ENCODE results near the gene MEGF6. TPM values are rescaled to one million over a fixed set of nuclear protein-coding genes. Genes with fewer than 3 reads are reported as not detected.

Gene MEGF6
- total and polyA plus RNA-seq, 12 donors = 0.15 to 29.2 (median 8.2) TPM

DNA sequence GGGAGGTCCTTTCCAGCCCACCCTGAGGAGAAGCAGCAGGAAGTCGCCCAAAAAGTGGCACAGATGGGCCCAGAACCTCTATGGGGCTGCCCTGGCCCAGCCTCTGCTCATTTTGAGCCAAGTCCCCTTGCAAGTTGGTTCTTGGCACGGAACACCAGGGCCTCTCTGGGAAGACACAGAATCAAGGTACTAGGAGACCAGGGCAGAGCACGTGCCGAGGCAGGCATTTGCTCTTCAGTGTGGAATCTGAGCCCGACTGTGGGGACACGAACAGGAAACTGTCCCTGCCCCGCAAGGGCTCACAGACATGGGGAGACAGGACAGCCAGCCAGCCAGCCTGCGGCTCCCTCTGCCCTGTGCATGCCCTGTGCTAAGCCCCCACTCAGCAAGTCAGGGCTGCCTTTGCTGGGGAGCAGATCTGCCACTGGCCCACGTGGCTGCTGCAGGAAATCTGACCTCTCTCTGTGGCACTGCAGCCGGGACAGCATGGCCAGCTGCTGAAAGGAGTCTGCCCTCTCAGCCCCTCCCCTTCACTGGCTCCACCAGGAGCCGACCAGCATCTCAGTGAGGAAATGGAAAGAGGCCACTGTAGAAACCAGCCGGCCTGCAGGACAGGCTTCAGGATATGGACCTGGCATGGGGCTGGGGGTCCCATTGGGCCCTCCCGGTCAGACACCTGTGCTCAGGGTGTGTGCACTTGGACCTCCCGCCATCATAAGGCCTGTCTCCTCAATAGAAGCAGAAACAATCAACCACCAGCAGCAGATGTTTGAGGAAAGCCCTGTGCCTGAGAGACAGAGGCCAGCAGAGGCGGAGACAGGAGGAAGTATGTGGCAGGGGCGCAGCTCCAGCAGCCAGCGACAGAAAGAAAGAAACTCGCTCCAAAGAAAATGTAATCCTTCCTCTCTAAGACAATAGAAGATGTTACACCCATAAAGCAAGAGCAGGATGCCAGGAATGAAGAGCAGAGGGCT lies 153.1 kb downstream of the MEGF6 start:
- H3K4me1 ChIP-seq (replicated peaks in 1 of 2) = peaks cover 6 to 10% of the 10 kb centered on the region in 2 donors
- WGBS, 4 donors = 63 to 75% (median 66%) methylated on average over 13 to 18 of the region's 18 CpGs

DNA sequence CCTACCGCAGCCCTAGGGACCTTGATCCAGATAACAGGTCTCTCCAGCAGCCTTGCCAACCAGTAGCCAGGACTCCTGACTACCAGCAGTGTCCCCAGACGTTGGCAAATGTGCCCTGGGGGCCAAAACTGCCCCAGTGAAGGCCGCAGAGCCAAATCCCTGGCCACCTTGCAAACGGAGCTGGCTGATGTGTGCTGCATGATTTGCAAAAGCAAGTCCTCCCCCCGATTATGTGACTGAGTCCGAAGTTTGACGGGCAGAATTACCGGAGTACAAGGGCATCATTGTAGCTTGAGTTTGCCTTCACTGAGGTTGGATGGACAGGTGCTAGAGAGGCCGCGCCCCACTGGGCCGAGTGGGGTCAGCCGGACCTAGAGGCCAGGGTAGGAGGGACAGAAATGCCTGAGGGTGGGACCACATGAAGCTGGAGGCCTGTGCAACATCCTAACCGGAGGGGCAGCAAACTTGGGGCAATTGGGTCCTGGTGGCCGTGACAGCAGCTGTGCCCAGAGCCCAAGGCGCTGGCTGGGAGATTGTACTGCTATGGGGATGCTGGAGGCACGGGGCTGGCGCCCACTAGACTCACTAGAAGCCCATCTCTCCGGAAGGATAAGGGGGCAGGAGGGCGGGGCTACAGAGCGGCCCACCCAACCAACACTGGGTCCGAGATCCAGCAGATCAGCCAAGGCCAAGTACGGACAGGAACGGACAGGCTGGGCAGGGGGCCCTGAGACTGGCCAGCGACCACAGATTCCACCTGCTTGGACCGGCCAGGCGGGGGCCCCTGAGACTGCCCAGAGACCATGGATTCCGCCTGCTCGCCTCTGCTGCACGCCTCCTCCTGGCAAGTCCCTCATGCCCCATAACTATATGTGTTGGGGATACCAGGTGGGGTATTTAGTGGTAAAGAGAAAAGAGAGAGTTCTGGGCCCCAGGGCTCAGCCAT lies 154.1 kb downstream of the MEGF6 start:
- no peak overlapping the region for H3K4me3 ChIP-seq
- no peak overlapping the region for H3K27ac ChIP-seq
- intact Hi-C loops (cut with DNase I) = no loop called here
- WGBS, 4 donors = 75 to 86% (median 79%) methylated on average over 14 to 29 of the region's 29 CpGs
- H3K27me3 ChIP-seq = peaks cover 21% of the 10 kb centered on the region
- no peak for DNase-seq
- TF ChIP-seq, protein P1, sequence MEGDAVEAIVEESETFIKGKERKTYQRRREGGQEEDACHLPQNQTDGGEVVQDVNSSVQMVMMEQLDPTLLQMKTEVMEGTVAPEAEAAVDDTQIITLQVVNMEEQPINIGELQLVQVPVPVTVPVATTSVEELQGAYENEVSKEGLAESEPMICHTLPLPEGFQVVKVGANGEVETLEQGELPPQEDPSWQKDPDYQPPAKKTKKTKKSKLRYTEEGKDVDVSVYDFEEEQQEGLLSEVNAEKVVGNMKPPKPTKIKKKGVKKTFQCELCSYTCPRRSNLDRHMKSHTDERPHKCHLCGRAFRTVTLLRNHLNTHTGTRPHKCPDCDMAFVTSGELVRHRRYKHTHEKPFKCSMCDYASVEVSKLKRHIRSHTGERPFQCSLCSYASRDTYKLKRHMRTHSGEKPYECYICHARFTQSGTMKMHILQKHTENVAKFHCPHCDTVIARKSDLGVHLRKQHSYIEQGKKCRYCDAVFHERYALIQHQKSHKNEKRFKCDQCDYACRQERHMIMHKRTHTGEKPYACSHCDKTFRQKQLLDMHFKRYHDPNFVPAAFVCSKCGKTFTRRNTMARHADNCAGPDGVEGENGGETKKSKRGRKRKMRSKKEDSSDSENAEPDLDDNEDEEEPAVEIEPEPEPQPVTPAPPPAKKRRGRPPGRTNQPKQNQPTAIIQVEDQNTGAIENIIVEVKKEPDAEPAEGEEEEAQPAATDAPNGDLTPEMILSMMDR (IDR thresholded peaks at IDR 0.05) = no peak
- no peak for TF ChIP-seq POLR2A (IDR thresholded peaks at IDR 0.05)
- no peaks in the 10 kb centered on the region for H3K36me3 ChIP-seq (replicated peaks in 1 of 2)
- H3K9me3 ChIP-seq (replicated peaks in 1 of 3) = no peaks in the 10 kb centered on the region
- peaks cover 6 to 10% of the 10 kb centered on the region in 2 donors for H3K4me1 ChIP-seq (replicated peaks in 1 of 2)

More for the DNA sequence above, 153.1 kb downstream of the MEGF6 start:
- intact Hi-C loops (cut with DNase I) = no loop called here
- TF ChIP-seq POLR2A (IDR thresholded peaks at IDR 0.05) = no peak
- TF ChIP-seq, protein P1 (IDR thresholded peaks at IDR 0.05) = no peak
- no peaks in the 10 kb centered on the region for H3K36me3 ChIP-seq (replicated peaks in 1 of 2)
- H3K4me3 ChIP-seq = no peak overlapping the region
- no peak for DNase-seq
- no peaks in the 10 kb centered on the region for H3K9me3 ChIP-seq (replicated peaks in 1 of 3)
- H3K27me3 ChIP-seq = peaks cover 14% of the 10 kb centered on the region
- no peak overlapping the region for H3K27ac ChIP-seq

DNA sequence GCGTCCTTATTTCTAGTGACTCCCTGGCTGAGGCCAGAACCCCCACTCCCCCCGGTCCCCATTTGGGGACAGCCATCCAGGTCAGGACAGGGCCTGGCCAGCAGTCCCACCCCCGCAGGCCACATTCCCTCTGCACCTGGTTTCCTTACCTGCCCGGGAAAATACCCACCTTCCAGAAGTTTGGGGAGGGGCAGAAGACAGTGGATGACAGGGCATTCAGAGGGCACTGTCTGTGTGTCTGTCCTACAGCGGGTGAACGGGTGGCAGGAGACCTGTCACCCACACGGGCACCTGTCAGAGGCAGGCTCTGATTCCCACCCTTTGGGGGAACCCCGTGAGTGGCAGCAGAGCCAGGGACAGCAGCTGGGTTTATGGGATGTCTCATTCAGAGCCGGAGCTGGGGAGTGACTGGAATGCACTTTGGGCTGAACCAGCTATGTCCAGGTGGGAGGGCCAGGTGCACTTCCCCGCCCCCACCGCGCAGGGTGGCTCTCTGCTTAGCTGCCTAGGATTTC lies 154.8 kb downstream of the MEGF6 start:
- Histone ChIP-seq H3K4me3 (no peak overlapping the region), H3K9me3 (replicated peaks in 1 of 3) (no peaks in the 10 kb centered on the region), H3K27me3 (peaks cover 27% of the 10 kb centered on the region), H3K4me1 (replicated peaks in 1 of 2) (peaks cover 6 to 10% of the 10 kb centered on the region in 2 donors), H3K27ac (no peak overlapping the region), H3K36me3 (replicated peaks in 1 of 2) (no peaks in the 10 kb centered on the region)
- WGBS, 4 donors = 86 to 93% (median 87%) methylated on average over 7 to 12 of the region's 12 CpGs
- no peak for TF ChIP-seq POLR2A (IDR thresholded peaks at IDR 0.05)
- TF ChIP-seq, protein P1 (IDR thresholded peaks at IDR 0.05) = no peak
- intact Hi-C loops (cut with DNase I) = no loop called here
- DNase-seq = no peak

Data from adrenal gland (tissue), 12 donors.